Activated CD4-positive, alpha-beta T cell treated with anti-CD3 and anti-CD28 coated beads, Interleukin-2, amount 10 ng/mL, durations not matched to agents 7 days and 5 days (primary cell): Measurements from ENCODE around the gene STK32C. TPM values are rescaled to one million over a fixed set of nuclear protein-coding genes. Genes with fewer than 3 reads are reported as not detected.
"Not testable (repeated sequence)": the region's sequence is repeated elsewhere in the genome, so short reads cannot be mapped to it uniquely, and the experiment has no call there.

Experiments
- CTCF ChIA-PET: fragments of 350-600 bp; sonication (Branson Sonifier 250); formaldehyde crosslinking; loops from one replicate; lab custom pipeline; 2021; ENCODE audit warnings: antibody characterized with exemption; lab: Charles Lee
- POLR2A ChIA-PET: fragments of 350-600 bp; sonication (Branson Sonifier 250); formaldehyde crosslinking; loops from one replicate; lab custom pipeline; 2021; ENCODE audit warnings: antibody characterized with exemption; lab: Charles Lee
- DNase-seq: peaks from one replicate; pipeline ENCODE4 v3.0.0-alpha.2; 2020
- H3K27ac Mint-ChIP-seq: one replicate; pipeline ENCODE4 v1.8.0; 2021; ENCODE audit warnings: mild to moderate bottlenecking, moderate library complexity, mixed read lengths
- H3K27me3 Mint-ChIP-seq: one replicate; pipeline ENCODE4 v1.8.0; 2021; ENCODE audit warnings: mixed read lengths
- H3K36me3 Mint-ChIP-seq: one replicate; pipeline ENCODE4 v1.8.0; 2021; ENCODE audit warnings: low read depth, mixed read lengths
- H3K4me1 Mint-ChIP-seq: one replicate; pipeline ENCODE4 v1.8.0; 2021; ENCODE audit warnings: mixed read lengths
- H3K4me3 Mint-ChIP-seq: one replicate; pipeline ENCODE4 v1.8.0; 2021; ENCODE audit warnings: mild to moderate bottlenecking, moderate library complexity, mixed read lengths
- H3K9me3 Mint-ChIP-seq: one replicate; pipeline ENCODE4 v1.8.0; 2021; ENCODE audit warnings: mixed read lengths
- total RNA-seq, 2 experiments: library from RNA; stranded (reverse); gene quantifications; one replicate each; pipeline ENCODE4 v1.2.3, GENCODE V29; 2021

Gene STK32C
- total RNA-seq, 2 experiments from 2014 or later = 11.1 to 15.2 TPM

- Mint-ChIP-seq H3K9me3 (peaks cover 4% of the 10 kb centered on the region), H3K36me3 (peaks cover 47% of the 10 kb centered on the region), H3K27me3 (no peaks in the 10 kb centered on the region), H3K27ac (no peak overlapping the region), H3K4me3 (no peak overlapping the region), H3K4me1 (peaks cover 55% of the 10 kb centered on the region)
- POLR2A ChIA-PET = interaction anchor here (0.5 kb wide), 1 partner anchor 244 kb away, joined by 4 read pairs; no protein-coding TSS in a partner anchor
- no peak for DNase-seq
- CTCF ChIA-PET = interaction anchor here (0.5 kb wide), 1 partner anchor 21 kb away, joined by 3 read pairs; no protein-coding TSS in a partner anchor
Measured at GRCh38 chr10:132324186-132324585, 16.4 kb upstream of the STK32C start.

- Mint-ChIP-seq H3K4me3 (no peak overlapping the region), H3K9me3 (peaks cover 4% of the 10 kb centered on the region), H3K27me3 (no peaks in the 10 kb centered on the region), H3K36me3 (peaks cover 35% of the 10 kb centered on the region), H3K4me1 (peaks cover 42% of the 10 kb centered on the region), H3K27ac (no peak overlapping the region)
- ChIA-PET POLR2A (no interaction called here), CTCF (no interaction called here)
- no peak for DNase-seq
Measured at GRCh38 chr10:132322586-132323048, 14.9 kb upstream of the STK32C start.

GRCh38 chr10:132321726-132322125 is 14.0 kb upstream of the STK32C start:
- peaks cover 36% of the 10 kb centered on the region for H3K4me1 Mint-ChIP-seq
- no peak for DNase-seq
- peaks cover 30% of the 10 kb centered on the region for H3K36me3 Mint-ChIP-seq
- no peak overlapping the region for H3K27ac Mint-ChIP-seq
- peaks cover 4% of the 10 kb centered on the region for H3K9me3 Mint-ChIP-seq
- no peaks in the 10 kb centered on the region for H3K27me3 Mint-ChIP-seq
- H3K4me3 Mint-ChIP-seq = no peak overlapping the region
- CTCF ChIA-PET = no interaction called here
- POLR2A ChIA-PET = no interaction called here

- ChIA-PET POLR2A (no interaction called here), CTCF (interaction anchor here (0.9 kb wide), 1 partner anchor 9 kb away, joined by 5 read pairs; no protein-coding TSS in a partner anchor)
- Mint-ChIP-seq H3K4me3 (no peak overlapping the region), H3K27ac (no peak overlapping the region), H3K9me3 (peaks cover under 1% of the 10 kb centered on the region), H3K36me3 (peaks cover 21% of the 10 kb centered on the region), H3K27me3 (no peaks in the 10 kb centered on the region), H3K4me1 (peaks cover 33% of the 10 kb centered on the region)
- no peak for DNase-seq
Measured at GRCh38 chr10:132320654-132321469, 13.1 kb upstream of the STK32C start.

- Mint-ChIP-seq H3K36me3 (peaks cover 17% of the 10 kb centered on the region), H3K4me1 (peaks cover 28% of the 10 kb centered on the region), H3K27ac (peak overlapping the region; percentile 14), H3K9me3 (no peaks in the 10 kb centered on the region), H3K4me3 (no peak overlapping the region), H3K27me3 (no peaks in the 10 kb centered on the region)
- ChIA-PET POLR2A (no interaction called here), CTCF (interaction anchor here (0.9 kb wide), 1 partner anchor 10 kb away, joined by 5 read pairs; no protein-coding TSS in a partner anchor)
- DNase-seq = peak; percentile 42
Measured at GRCh38 chr10:132319853-132320653, 12.3 kb upstream of the STK32C start.

- peaks cover 17% of the 10 kb centered on the region for H3K4me1 Mint-ChIP-seq
- DNase-seq, CTCF ChIA-PET, H3K9me3 Mint-ChIP-seq, H3K36me3 Mint-ChIP-seq, H3K4me3 Mint-ChIP-seq, H3K27ac Mint-ChIP-seq, H3K27me3 Mint-ChIP-seq, POLR2A ChIA-PET: not testable (repeated sequence)
Measured at GRCh38 chr10:132317477-132317876, 9.7 kb upstream of the STK32C start.

DNA sequence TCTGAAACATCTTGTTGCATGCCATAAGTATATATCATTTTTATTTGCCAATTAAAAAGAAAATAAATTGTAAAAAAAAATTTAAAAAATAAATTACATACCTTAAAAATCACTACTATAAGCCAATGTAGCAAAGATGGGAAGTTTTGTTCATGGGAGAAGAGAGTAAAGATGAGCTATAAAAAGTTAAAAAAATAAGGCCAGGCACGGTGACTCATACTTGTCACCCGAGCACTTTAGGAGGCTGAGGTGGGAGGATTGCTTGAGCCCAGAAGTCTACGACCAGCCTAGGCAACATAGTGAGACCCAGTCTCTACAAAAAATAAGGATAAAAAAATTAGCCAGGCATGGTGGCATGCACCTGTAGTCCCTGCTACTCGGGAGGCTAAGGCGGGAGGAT is 8.4 kb upstream of the STK32C start:
- ChIA-PET CTCF (no interaction called here), POLR2A (interaction anchor here (0.6 kb wide), 1 partner anchor 20 kb away, joined by 3 read pairs; no protein-coding TSS in a partner anchor)
- Mint-ChIP-seq H3K4me3 (no peak overlapping the region), H3K27me3 (peaks cover 5% of the 10 kb centered on the region), H3K9me3 (peaks cover 2% of the 10 kb centered on the region), H3K36me3 (no peaks in the 10 kb centered on the region), H3K4me1 (peaks cover 17% of the 10 kb centered on the region), H3K27ac (no peak overlapping the region)
- DNase-seq = no peak

DNA sequence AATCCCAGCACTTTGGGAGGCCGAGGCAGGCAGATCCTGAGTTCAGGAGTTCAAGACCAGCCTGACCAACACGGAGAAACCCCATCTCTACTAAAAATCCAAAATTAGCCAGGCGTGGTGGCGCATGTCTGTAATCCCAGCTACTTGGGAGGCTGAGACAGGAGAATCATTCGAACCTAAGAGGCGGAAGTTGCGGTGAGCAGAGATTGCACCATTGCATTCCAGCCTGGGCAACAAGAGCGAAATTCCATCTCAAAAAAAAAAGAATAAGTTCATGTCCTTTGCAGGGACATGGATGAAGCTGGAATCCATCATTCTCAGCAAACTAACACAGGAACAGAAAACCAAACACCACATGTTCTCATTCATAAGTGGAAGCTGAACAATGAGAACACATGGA is 7.1 kb upstream of the STK32C start:
- H3K4me3 Mint-ChIP-seq, H3K27ac Mint-ChIP-seq, DNase-seq, H3K9me3 Mint-ChIP-seq, H3K27me3 Mint-ChIP-seq, H3K4me1 Mint-ChIP-seq, H3K36me3 Mint-ChIP-seq, POLR2A ChIA-PET: not testable (repeated sequence)
- CTCF ChIA-PET = interaction anchor here (0.6 to 1.4 kb wide), 2 partner anchors 15 to 16 kb away, joined by 5 to 6 read pairs; no protein-coding TSS in a partner anchor

DNA sequence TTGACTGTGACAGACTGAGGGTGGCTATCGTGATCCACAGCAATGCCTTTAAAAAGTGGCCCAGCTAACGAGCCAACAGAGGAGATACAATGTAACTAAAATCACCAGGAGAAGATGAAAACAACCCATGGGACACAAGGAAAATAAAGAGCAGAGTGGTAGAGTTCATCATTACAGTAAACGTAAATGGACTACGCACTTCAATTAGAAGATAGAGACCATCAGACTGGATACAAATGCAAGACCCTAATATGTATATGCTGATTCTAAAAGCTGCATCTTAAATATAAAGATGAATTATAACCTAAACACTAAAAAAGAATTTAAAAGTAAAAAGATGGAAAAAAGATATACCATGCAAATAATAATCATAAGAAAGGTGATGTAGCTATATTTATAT is 6.6 kb upstream of the STK32C start:
- H3K27me3 Mint-ChIP-seq = peaks cover 14% of the 10 kb centered on the region
- no peaks in the 10 kb centered on the region for H3K36me3 Mint-ChIP-seq
- H3K4me1 Mint-ChIP-seq = peaks cover 5% of the 10 kb centered on the region
- H3K4me3 Mint-ChIP-seq = no peak overlapping the region
- no peak overlapping the region for H3K27ac Mint-ChIP-seq
- POLR2A ChIA-PET = no interaction called here
- H3K9me3 Mint-ChIP-seq = peaks cover 2% of the 10 kb centered on the region
- no peak for DNase-seq
- CTCF ChIA-PET = interaction anchor here (1.4 kb wide), 1 partner anchor 16 kb away, joined by 6 read pairs; no protein-coding TSS in a partner anchor

GRCh38 chr10:132313865-132314264 is 6.1 kb upstream of the STK32C start:
- H3K36me3 Mint-ChIP-seq = no peaks in the 10 kb centered on the region
- H3K27ac Mint-ChIP-seq = no peak overlapping the region
- H3K4me1 Mint-ChIP-seq = peaks cover 8% of the 10 kb centered on the region
- peaks cover 19% of the 10 kb centered on the region for H3K27me3 Mint-ChIP-seq
- H3K9me3 Mint-ChIP-seq = peaks cover 2% of the 10 kb centered on the region
- ChIA-PET CTCF (no interaction called here), POLR2A (no interaction called here)
- no peak overlapping the region for H3K4me3 Mint-ChIP-seq
- no peak for DNase-seq

GRCh38 chr10:132313305-132313704 is 5.6 kb upstream of the STK32C start:
- Mint-ChIP-seq H3K9me3 (peaks cover 2% of the 10 kb centered on the region), H3K4me3 (no peak overlapping the region), H3K27ac (peak overlapping the region; percentile 36), H3K4me1 (peaks cover 9% of the 10 kb centered on the region), H3K36me3 (no peaks in the 10 kb centered on the region), H3K27me3 (peaks cover 19% of the 10 kb centered on the region)
- ChIA-PET CTCF (no interaction called here), POLR2A (no interaction called here)
- DNase-seq = no peak

DNA sequence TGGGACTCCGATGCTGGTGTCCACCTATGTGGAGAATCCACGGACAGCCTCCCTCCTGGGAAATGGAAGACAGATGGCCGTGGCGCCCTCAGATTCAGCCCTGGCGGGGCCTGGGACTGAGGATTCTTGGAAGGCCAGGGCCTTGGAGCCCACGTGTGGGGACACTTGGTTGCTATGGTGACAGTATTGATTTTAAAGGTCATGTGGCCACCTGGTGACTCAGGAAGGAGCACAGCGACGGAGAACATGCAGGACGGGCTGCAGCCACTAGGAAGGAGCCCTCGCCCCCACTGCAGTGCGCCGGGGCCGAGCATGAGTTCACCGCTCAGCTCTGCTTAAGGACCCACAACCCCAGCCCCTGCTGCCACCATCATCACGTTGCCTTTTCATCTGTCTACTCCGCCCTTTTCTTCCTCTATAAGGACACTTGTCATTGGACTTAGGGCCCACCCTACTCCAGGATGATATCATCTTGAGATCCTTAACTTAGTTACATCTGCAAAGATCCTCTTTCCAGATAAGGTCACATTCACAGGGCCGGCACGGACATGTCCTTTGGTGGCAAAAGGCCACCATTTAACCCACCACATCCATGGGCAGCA is 3.7 kb upstream of the STK32C start:
- Mint-ChIP-seq H3K9me3 (peaks cover 2% of the 10 kb centered on the region), H3K36me3 (no peaks in the 10 kb centered on the region), H3K27me3 (peaks cover 24% of the 10 kb centered on the region), H3K4me3 (no peak overlapping the region), H3K27ac (no peak overlapping the region), H3K4me1 (peaks cover 12% of the 10 kb centered on the region)
- CTCF ChIA-PET = no interaction called here
- no peak for DNase-seq
- POLR2A ChIA-PET = no interaction called here
